Suppressor macrophage treated with lipopolysaccharide for 1 hour (primary cell): ENCODE results near the gene LLGL2.

Experiments
- DNase-seq, 3 donors: peaks; one replicate each; pipeline ENCODE4 v3.0.0-alpha.2; 2020 to 2022

The LLGL2 gene

DNA sequence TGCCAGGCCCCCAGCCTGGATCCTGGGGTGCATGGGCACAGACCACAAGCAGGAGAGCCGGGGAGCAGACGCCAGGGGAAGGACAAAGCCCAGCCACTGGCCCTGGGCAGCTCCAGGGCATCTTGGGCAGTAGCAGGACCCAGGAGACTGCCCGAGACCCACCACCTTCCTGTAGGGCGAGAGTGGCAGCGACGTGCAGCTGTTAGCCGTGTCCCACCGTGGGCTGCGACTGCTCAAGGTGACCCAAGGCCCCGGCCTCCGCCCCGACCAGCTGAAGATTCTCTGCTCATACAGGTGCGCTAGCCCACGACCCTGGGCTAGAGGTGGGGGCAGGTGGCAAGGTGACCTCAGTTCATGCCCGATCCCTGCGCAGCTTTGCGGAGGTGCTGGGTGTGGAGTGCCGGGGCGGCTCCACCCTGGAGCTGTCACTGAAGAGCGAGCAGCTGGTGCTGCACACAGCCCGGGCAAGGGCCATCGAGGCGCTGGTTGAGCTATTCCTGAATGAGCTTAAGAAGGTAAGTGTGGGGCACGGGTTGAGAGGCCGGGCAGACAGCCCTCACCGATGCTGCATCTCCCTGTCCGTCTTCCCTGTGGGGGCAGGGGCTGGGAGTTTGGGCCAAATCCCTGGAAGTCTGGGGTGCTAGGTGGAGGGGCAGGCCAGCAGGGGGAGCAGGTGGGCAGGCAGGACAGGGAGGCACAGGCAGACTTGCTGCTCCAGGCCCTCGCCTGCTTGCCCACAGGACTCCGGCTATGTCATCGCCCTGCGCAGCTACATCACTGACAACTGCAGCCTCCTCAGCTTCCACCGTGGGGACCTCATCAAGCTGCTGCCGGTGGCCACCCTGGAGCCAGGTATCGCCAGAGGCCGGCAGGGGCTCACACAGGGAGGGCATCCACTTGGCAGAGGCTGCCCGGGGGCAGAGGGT, 94.3 kb downstream of the LLGL2 start:
- peak in 2 of 3 donors; percentile 24 to 41 for DNase-seq

GRCh38 chr17:75621489-75621888, 96.0 kb downstream of the LLGL2 start:
- no peak for DNase-seq

DNA sequence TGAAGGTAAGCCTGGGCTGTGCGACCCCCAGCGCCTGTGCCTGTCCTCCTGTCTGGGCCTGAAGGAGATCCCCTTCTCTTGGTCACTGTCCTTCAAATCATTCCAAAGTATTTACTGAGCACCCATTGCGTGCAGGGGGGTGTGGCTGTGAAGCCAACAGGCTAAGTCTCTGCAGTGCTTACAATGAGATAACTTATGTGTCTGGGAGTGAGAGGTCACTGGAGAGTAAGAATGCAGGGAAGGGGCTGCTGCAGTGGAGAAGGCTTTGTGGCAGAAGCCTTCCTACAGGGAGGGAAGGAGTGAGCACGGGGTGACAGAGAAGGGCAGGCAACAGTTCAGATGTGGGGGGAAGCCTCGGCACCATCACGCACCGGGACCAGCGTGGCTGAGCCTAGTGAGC, 96.6 kb downstream of the LLGL2 start:
- DNase-seq = no peak

GRCh38 chr17:75622771-75623273, 97.3 kb downstream of the LLGL2 start:
- no peak for DNase-seq

DNA sequence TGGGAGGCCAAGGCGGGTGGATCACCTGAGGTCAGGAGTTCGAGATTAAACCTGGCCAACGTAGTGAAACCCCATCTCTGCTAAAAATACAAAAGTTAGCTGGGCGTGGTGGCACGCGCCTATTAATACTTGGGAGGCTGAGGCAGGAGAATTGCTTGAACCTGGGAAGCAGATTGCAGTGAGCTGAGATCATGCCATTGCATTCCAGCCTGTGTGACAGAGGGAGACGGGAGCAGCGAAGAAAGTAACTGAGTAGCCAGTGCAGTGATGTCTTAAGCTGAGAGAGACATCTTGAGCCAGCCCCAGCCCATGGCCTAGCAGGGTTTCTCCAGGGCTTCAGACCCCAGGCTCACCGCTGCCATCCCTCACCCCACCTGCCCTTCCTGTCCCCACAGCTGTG, 97.9 kb downstream of the LLGL2 start:
- DNase-seq = no peak

DNA sequence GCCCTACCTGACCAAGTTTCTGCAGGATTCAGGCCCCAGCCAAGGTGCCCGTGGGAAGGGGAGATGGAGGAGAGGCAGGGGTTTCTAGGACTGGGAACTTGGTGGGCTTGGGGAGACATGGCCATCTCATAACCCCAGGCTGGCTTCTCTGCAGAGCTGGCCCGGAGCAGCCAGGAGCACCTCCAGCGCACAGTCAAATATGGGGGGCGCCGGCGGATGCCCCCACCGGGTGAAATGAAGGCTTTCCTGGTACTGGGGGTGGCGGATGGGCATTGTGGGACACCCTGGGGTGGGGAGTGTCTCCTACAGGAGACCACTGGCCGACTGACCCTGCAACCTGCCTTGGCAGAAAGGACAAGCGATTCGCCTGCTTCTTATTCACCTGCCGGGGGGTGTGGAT, 98.5 kb downstream of the LLGL2 start:
- DNase-seq = no peak
